ENCODE data around the gene RPS5.

DNA sequence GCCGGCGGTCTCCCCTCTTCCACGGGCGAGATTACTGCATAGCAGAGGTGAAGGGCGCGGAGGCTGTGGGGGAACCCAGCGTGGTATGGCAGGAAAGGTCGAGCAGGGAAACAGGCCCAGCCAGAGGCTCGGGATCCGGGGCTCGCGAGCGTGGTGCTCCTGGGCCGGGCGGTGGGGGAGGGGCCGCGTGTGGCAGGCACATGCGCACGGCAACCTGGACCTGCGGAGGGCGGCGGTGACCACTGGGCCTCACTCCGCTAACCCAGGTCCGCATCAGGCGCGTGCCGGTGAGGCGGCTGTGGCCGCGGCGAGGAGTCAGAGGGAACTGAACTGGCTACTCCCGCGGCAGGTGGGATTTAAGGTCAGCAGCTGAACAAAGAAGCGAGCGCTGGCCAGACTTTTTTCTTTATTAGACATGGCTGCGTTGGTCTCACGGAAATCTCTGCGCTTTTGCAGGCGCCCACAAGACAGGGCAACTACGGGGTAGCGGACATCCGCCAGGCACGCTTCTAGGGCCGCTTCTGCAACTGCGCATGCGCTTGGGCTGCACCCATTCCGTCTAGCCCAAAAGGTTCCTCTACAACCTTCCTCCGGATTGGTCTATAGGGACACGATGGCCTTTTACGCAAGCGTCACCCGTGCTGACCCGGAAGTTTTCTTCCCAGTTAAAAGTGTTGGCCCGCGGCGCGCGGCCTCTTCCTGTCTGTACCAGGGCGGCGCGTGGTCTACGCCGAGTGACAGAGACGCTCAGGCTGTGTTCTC, at the start of gene RPS5:
- TF ChIP-seq, protein P1, sequence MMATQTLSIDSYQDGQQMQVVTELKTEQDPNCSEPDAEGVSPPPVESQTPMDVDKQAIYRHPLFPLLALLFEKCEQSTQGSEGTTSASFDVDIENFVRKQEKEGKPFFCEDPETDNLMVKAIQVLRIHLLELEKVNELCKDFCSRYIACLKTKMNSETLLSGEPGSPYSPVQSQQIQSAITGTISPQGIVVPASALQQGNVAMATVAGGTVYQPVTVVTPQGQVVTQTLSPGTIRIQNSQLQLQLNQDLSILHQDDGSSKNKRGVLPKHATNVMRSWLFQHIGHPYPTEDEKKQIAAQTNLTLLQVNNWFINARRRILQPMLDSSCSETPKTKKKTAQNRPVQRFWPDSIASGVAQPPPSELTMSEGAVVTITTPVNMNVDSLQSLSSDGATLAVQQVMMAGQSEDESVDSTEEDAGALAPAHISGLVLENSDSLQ (IDR thresholded peaks at IDR 0.05): no peak
- TF ChIP-seq NFRKB (IDR thresholded peaks at IDR 0.05) (no peak), ARNT (IDR thresholded peaks at IDR 0.05) (no peak), BHLHE40 (IDR thresholded peaks at IDR 0.05; ENCODE audit: borderline replicate concordance) (no peak), ELF4 (IDR thresholded peaks at IDR 0.05) (peak; percentile 94), SUZ12 (IDR thresholded peaks at IDR 0.05) (no peak), SP1 (IDR thresholded peaks at IDR 0.05) (no peak), HDGF (IDR thresholded peaks at IDR 0.05; ENCODE audit: borderline replicate concordance) (no peak), FOXM1 (IDR thresholded peaks at IDR 0.05; ENCODE audit: borderline replicate concordance) (no peak), FOXA1 (IDR thresholded peaks at IDR 0.05) (no peak), FOXK2 (IDR thresholded peaks at IDR 0.05) (no peak), TARDBP (IDR thresholded peaks at IDR 0.05) (no peak), ZNF384 (IDR thresholded peaks at IDR 0.05) (no peak), L3MBTL2 (conservative IDR thresholded peaks at IDR 0.05) (peak; percentile 92)

Measured in HEK293T (cell line).